Measurements from ENCODE around the gene RNPEP.
"Not testable (repeated sequence)": the region's sequence is repeated elsewhere in the genome, so short reads cannot be mapped to it uniquely, and the experiment has no call there.

Gene RNPEP

DNA sequence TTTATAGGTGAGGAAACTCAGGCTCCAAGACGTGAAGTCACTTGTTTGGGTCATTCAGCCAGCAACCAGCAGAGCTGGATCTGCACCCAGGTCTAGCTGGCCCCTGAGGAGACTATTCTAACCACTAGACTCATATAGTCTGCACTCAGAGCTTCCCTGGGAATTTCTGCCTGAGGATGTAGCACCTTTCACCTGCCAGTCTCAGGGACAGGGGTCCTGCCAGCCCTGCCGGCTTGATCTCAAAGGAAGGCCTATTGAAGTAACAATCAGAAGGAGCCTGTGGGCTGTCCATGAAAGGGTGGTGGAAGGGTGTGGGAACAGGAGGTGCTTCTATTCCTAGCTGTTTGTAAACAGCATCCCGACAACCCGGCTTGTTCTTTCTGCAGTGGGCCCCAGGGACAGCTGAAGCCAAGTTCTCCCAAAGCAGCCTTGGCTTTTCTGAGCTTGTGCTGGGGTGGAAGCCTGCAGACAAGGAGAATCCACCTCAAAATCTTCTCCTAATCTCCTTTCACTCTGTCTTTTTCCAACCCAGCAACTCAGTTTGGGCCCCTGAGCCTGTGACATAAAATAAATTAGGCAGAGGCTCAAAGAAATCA, 43.9 kb upstream of the RNPEP start:
- H3K4me3 ChIP-seq (replicated peaks; ENCODE audit: insufficient read depth, low read length): no peak overlapping the region
- DNase-seq (ENCODE audit: low read depth in 1 of 2, low spot score in 1 of 2): no peak
- no peak for TF ChIP-seq GABPA (IDR thresholded peaks at IDR 0.05; ENCODE audit: low read depth)
- TF ChIP-seq, protein P1, sequence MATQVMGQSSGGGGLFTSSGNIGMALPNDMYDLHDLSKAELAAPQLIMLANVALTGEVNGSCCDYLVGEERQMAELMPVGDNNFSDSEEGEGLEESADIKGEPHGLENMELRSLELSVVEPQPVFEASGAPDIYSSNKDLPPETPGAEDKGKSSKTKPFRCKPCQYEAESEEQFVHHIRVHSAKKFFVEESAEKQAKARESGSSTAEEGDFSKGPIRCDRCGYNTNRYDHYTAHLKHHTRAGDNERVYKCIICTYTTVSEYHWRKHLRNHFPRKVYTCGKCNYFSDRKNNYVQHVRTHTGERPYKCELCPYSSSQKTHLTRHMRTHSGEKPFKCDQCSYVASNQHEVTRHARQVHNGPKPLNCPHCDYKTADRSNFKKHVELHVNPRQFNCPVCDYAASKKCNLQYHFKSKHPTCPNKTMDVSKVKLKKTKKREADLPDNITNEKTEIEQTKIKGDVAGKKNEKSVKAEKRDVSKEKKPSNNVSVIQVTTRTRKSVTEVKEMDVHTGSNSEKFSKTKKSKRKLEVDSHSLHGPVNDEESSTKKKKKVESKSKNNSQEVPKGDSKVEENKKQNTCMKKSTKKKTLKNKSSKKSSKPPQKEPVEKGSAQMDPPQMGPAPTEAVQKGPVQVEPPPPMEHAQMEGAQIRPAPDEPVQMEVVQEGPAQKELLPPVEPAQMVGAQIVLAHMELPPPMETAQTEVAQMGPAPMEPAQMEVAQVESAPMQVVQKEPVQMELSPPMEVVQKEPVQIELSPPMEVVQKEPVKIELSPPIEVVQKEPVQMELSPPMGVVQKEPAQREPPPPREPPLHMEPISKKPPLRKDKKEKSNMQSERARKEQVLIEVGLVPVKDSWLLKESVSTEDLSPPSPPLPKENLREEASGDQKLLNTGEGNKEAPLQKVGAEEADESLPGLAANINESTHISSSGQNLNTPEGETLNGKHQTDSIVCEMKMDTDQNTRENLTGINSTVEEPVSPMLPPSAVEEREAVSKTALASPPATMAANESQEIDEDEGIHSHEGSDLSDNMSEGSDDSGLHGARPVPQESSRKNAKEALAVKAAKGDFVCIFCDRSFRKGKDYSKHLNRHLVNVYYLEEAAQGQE (IDR thresholded peaks at IDR 0.05; ENCODE audit: insufficient replicate concordance, low read depth): no peak
- TF ChIP-seq, protein P2, sequence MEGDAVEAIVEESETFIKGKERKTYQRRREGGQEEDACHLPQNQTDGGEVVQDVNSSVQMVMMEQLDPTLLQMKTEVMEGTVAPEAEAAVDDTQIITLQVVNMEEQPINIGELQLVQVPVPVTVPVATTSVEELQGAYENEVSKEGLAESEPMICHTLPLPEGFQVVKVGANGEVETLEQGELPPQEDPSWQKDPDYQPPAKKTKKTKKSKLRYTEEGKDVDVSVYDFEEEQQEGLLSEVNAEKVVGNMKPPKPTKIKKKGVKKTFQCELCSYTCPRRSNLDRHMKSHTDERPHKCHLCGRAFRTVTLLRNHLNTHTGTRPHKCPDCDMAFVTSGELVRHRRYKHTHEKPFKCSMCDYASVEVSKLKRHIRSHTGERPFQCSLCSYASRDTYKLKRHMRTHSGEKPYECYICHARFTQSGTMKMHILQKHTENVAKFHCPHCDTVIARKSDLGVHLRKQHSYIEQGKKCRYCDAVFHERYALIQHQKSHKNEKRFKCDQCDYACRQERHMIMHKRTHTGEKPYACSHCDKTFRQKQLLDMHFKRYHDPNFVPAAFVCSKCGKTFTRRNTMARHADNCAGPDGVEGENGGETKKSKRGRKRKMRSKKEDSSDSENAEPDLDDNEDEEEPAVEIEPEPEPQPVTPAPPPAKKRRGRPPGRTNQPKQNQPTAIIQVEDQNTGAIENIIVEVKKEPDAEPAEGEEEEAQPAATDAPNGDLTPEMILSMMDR (IDR thresholded peaks at IDR 0.05; ENCODE audit: insufficient read depth, low read length): no peak
- TF ChIP-seq SPI1 (IDR thresholded peaks at IDR 0.05; ENCODE audit: borderline replicate concordance, low read depth): no peak
- TF ChIP-seq POLR2AphosphoS5 (IDR thresholded peaks at IDR 0.05; ENCODE audit: low read depth): no peak
- no peak overlapping the region for H3K27ac ChIP-seq (replicated peaks)
- H3K27me3 ChIP-seq (ENCODE audit: insufficient read depth, poor library complexity, severe bottlenecking): no peaks in the 10 kb centered on the region

DNA sequence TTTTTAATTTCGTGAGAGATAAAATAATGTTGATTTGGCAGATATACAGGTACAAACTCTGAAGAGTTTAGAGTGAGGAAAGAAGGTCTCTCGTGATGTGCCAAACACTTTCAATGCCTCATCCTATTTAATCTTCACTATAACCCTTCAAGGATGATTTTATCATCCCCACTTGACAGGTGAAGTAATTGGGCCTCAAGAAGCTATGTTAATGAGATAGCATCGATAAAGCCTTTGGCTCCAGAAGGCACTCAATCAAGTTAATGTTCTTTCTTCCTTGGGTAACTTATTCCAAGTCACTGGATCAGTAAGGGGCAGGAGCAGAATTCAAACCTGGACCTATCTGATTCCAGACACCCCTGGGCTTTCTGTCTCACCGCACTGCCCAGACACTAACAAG, 43.3 kb upstream of the RNPEP start:
- Histone ChIP-seq H3K4me3 (replicated peaks; ENCODE audit: insufficient read depth, low read length) (no peak overlapping the region), H3K27ac (replicated peaks) (no peak overlapping the region), H3K27me3 (ENCODE audit: insufficient read depth, poor library complexity, severe bottlenecking) (no peaks in the 10 kb centered on the region)
- no peak for DNase-seq (ENCODE audit: low read depth in 1 of 2, low spot score in 1 of 2)
- TF ChIP-seq, protein P1 (IDR thresholded peaks at IDR 0.05; ENCODE audit: insufficient replicate concordance, low read depth): no peak
- TF ChIP-seq GABPA (IDR thresholded peaks at IDR 0.05; ENCODE audit: low read depth) (no peak), SPI1 (IDR thresholded peaks at IDR 0.05; ENCODE audit: borderline replicate concordance, low read depth) (no peak)

DNA sequence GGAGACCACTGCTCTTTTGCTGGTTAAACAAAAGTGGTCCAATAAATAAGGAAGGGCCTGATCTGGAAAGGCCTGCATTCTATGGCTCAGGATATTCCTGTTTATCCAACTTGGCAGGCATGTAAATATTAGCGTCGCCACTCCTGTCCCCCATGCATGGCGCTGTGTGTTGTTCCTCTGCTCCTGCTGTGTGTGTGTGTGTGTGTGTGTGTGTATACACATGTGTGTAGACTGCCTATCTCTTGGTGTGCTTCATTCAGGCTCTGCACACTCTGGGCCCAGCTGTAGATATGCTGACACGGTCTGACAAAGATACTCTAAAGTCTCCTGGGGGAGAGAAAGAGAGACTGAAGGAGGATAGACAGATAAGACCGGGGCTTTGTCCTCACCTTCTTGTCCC, 42.9 kb upstream of the RNPEP start:
- TF ChIP-seq GABPA (IDR thresholded peaks at IDR 0.05; ENCODE audit: low read depth): no peak
- TF ChIP-seq, protein P1 (IDR thresholded peaks at IDR 0.05; ENCODE audit: insufficient replicate concordance, low read depth): no peak
- TF ChIP-seq, protein P2 (IDR thresholded peaks at IDR 0.05; ENCODE audit: insufficient read depth, low read length): no peak
- TF ChIP-seq POLR2AphosphoS5 (IDR thresholded peaks at IDR 0.05; ENCODE audit: low read depth): no peak
- TF ChIP-seq SPI1 (IDR thresholded peaks at IDR 0.05; ENCODE audit: borderline replicate concordance, low read depth): no peak
- no peaks in the 10 kb centered on the region for H3K27me3 ChIP-seq (ENCODE audit: insufficient read depth, poor library complexity, severe bottlenecking)
- H3K27ac ChIP-seq (replicated peaks): no peak overlapping the region
- H3K4me3 ChIP-seq (replicated peaks; ENCODE audit: insufficient read depth, low read length): no peak overlapping the region
- DNase-seq (ENCODE audit: low read depth in 1 of 2, low spot score in 1 of 2): no peak

DNA sequence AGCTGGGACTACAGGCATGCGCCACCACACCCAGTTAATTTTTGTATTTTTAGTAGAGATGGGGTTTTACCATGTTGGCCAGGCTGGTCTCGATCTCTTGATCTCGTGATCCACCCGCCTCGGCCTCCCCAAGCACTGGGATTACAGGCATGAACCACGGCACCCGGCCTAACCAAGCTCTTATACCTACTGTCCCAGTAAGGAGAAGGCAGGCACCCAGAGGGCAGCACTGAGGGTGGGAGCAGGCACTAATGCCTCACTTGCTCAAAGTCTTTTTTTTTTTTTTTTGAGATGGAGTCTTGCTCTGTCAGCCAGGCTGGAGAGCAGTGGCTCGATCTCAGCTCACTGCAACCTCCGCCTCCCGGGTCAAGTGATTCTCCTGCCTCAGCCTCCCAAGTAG, 42.1 kb upstream of the RNPEP start:
- not testable (repeated sequence) for H3K4me3 ChIP-seq (replicated peaks; ENCODE audit: insufficient read depth, low read length); DNase-seq (ENCODE audit: low read depth in 1 of 2, low spot score in 1 of 2); H3K27me3 ChIP-seq (ENCODE audit: insufficient read depth, poor library complexity, severe bottlenecking)

More for the DNA sequence above, 42.1 kb upstream of the RNPEP start:
- H3K27ac ChIP-seq (replicated peaks): not testable (repeated sequence)

Data from HL-60 (cell line).